ENCODE results near the gene GPN2. TPM values are rescaled to one million over a fixed set of nuclear protein-coding genes. Genes with fewer than 3 reads are reported as not detected.
A peak's percentile ranks its signal among the peaks of the same experiment; 100 is the strongest.
"Not testable (repeated sequence)": the region's sequence is repeated elsewhere in the genome, so short reads cannot be mapped to it uniquely, and the experiment has no call there.

The GPN2 gene
- total and polyA plus RNA-seq, 11 donors = 7.6 to 27.4 (median 16.5) TPM

- 84 to 92% (median 89%) methylated on average over 5 to 6 of the region's 6 CpGs for WGBS, 4 donors
- H3K36me3 ChIP-seq = peaks cover 0 to 89% (median 71%) of the 10 kb centered on the region in 9 donors
- no peak overlapping the region for H3K4me3 ChIP-seq
- no peak for ATAC-seq
- H3K9me3 ChIP-seq = no peaks in the 10 kb centered on the region
- intact Hi-C loops (cut with DNase I) = no loop called here
- peaks cover 0 to 17% (median 0%) of the 10 kb centered on the region in 12 donors for H3K4me1 ChIP-seq
- DNase-seq = no peak
- TF ChIP-seq CTCF (IDR thresholded peaks at IDR 0.05) (no peak), POLR2A (IDR thresholded peaks at IDR 0.05) (no peak)
- no peak overlapping the region for H3K27ac ChIP-seq
- H3K27me3 ChIP-seq = no peaks in the 10 kb centered on the region
Measured at GRCh38 chr1:26839779-26840178, 50.3 kb downstream of the GPN2 start.

- 77 to 96% (median 92%) methylated on average over 1 of the region's 1 CpG for WGBS, 4 donors
- ATAC-seq (no peak), DNase-seq (no peak)
- peak overlapping the region in 1 of 12 donors; percentile 45 for H3K27ac ChIP-seq
- H3K4me3 ChIP-seq = no peak overlapping the region
- H3K27me3 ChIP-seq = no peaks in the 10 kb centered on the region
- intact Hi-C loops (cut with DNase I) = no loop called here
- no peak for TF ChIP-seq CTCF (IDR thresholded peaks at IDR 0.05)
- no peak for TF ChIP-seq POLR2A (IDR thresholded peaks at IDR 0.05)
- H3K36me3 ChIP-seq = peaks cover 0 to 92% (median 76%) of the 10 kb centered on the region in 9 donors
- H3K9me3 ChIP-seq = no peaks in the 10 kb centered on the region
- H3K4me1 ChIP-seq = peaks cover 0 to 19% (median 0%) of the 10 kb centered on the region in 12 donors
Measured at GRCh38 chr1:26839339-26839722, 50.8 kb downstream of the GPN2 start.

- H3K27me3 ChIP-seq = no peaks in the 10 kb centered on the region
- H3K9me3 ChIP-seq = no peaks in the 10 kb centered on the region
- intact Hi-C loops (cut with DNase I) = no loop called here
- no peak overlapping the region for H3K4me3 ChIP-seq
- TF ChIP-seq CTCF (IDR thresholded peaks at IDR 0.05) = no peak
- TF ChIP-seq POLR2A (IDR thresholded peaks at IDR 0.05) = no peak
- H3K27ac ChIP-seq = peak overlapping the region in 1 of 12 donors; percentile 45
- ATAC-seq (peak in 1 of 4 donors; percentile 41), DNase-seq (peak in 1 of 5 donors; percentile 51)
- H3K36me3 ChIP-seq = peaks cover 0 to 92% (median 77%) of the 10 kb centered on the region in 9 donors
- WGBS, 4 donors = 55 to 74% (median 65%) methylated on average over 8 of the region's 8 CpGs
- peaks cover 0 to 26% (median 0%) of the 10 kb centered on the region in 12 donors for H3K4me1 ChIP-seq
Measured at GRCh38 chr1:26838474-26839338, 51.4 kb downstream of the GPN2 start.

GRCh38 chr1:26837665-26838064 lies 52.4 kb downstream of the GPN2 start:
- intact Hi-C loops (cut with DNase I); DNase-seq; H3K27me3 ChIP-seq; ATAC-seq; H3K4me3 ChIP-seq; H3K9me3 ChIP-seq; H3K27ac ChIP-seq: not testable (repeated sequence)
- 89 to 95% (median 93%) methylated on average over 5 of the region's 5 CpGs for WGBS, 4 donors
- Histone ChIP-seq H3K36me3 (peaks cover 0 to 92% (median 78%) of the 10 kb centered on the region in 9 donors), H3K4me1 (peaks cover 0 to 35% (median 0%) of the 10 kb centered on the region in 12 donors)
